Measurements from ENCODE around the gene TBC1D10A. TPM values are rescaled to one million over a fixed set of nuclear protein-coding genes. Genes with fewer than 3 reads are reported as not detected.

TBC1D10A gene
- total RNA-seq, 2 experiments from 2014 or later = 20.5 to 21.1 TPM

GRCh38 chr22:30357236-30357570, 30.5 kb upstream of the TBC1D10A start:
- ChIA-PET CTCF (interaction anchor here (1.1 to 2.9 kb wide), 5 partner anchors 30 to 69 kb away, joined by 3 to 43 read pairs (median 12); partner anchors contain the start of genes CASTOR1, RNF215 and TBC1D10A), POLR2A (interaction anchor here (0.7 to 1.7 kb wide), 12 partner anchors 10 to 97 kb away, joined by 3 to 9 read pairs (median 3); partner anchors contain the start of genes MTFP1, RNF215 and TBC1D10A)
- no peak for TF ChIP-seq CTCF (IDR thresholded peaks at IDR 0.05)
- peak overlapping the region; percentile 76 for H3K27ac Mint-ChIP-seq
- DNase-seq (no peak), ATAC-seq (peak; percentile 6)
- intact Hi-C loops (cut with micrococcal nuclease) = no loop called here
- H3K4me3 Mint-ChIP-seq = peak overlapping the region; percentile 96
- H3K36me3 Mint-ChIP-seq (ENCODE audit: low read depth) = peaks cover 30% of the 10 kb centered on the region
- H3K27me3 Mint-ChIP-seq = no peaks in the 10 kb centered on the region
- no peaks in the 10 kb centered on the region for H3K9me3 Mint-ChIP-seq
- H3K4me1 Mint-ChIP-seq (ENCODE audit: low read depth) = peaks cover 39% of the 10 kb centered on the region

GRCh38 chr22:30356449-30357235, 29.9 kb upstream of the TBC1D10A start, which contains the start of the genes CCDC157 and SF3A1:
Gene CCDC157 (plus strand): TSS chr22:30357007. CDS start chr22:30366001, 8,994 bp downstream.
Gene SF3A1 (minus strand): TSS chr22:30356894. CDS start chr22:30356792, 102 bp downstream.
- H3K4me3 Mint-ChIP-seq = peak within 1 kb of the TSS; percentile 96
- peaks cover 42% of the 10 kb centered on the region for H3K4me1 Mint-ChIP-seq (ENCODE audit: low read depth)
- ChIA-PET CTCF (interaction anchor here (1.0 to 2.9 kb wide), 5 partner anchors 22 to 68 kb away, joined by 3 to 43 read pairs (median 3); partner anchors contain the start of genes CASTOR1, RNF215 and TBC1D10A), POLR2A (interaction anchor here (0.5 to 1.8 kb wide), 19 partner anchors 9 to 229 kb away, joined by 3 to 9 read pairs (median 3); partner anchors contain the start of genes MTFP1, RNF215 and TBC1D10A)
- TF ChIP-seq CTCF (IDR thresholded peaks at IDR 0.05) = no peak
- peaks cover 34% of the 10 kb centered on the region for H3K36me3 Mint-ChIP-seq (ENCODE audit: low read depth)
- peak within 1 kb of the TSS; percentile 92 for H3K27ac Mint-ChIP-seq
- DNase-seq (peak; percentile 96), ATAC-seq (peak; percentile 91)
- H3K27me3 Mint-ChIP-seq = no peaks in the 10 kb centered on the region
- intact Hi-C loops (cut with micrococcal nuclease) = no loop called here
- H3K9me3 Mint-ChIP-seq = no peaks in the 10 kb centered on the region

GRCh38 chr22:30354644-30355043, 27.9 kb upstream of the TBC1D10A start:
- POLR2A ChIA-PET = interaction anchor here (0.8 to 1.8 kb wide), 10 partner anchors 9 to 702 kb away, joined by 3 to 12 read pairs (median 3); partner anchors contain the start of gene CASTOR1
- H3K9me3 Mint-ChIP-seq = no peaks in the 10 kb centered on the region
- DNase-seq (no peak), ATAC-seq (no peak)
- H3K36me3 Mint-ChIP-seq (ENCODE audit: low read depth) = peaks cover 48% of the 10 kb centered on the region
- CTCF ChIA-PET = interaction anchor here (2.9 kb wide), 1 partner anchor 66 kb away, joined by 43 read pairs; the partner anchor contains the start of gene CASTOR1
- peak overlapping the region; percentile 55 for H3K27ac Mint-ChIP-seq
- TF ChIP-seq CTCF (IDR thresholded peaks at IDR 0.05) = no peak
- H3K27me3 Mint-ChIP-seq = no peaks in the 10 kb centered on the region
- H3K4me1 Mint-ChIP-seq (ENCODE audit: low read depth) = peaks cover 54% of the 10 kb centered on the region
- intact Hi-C loops (cut with micrococcal nuclease) = no loop called here
- peak overlapping the region; percentile 96 for H3K4me3 Mint-ChIP-seq

GRCh38 chr22:30351226-30351625, 24.5 kb upstream of the TBC1D10A start:
- CTCF ChIA-PET = interaction anchor here (2.1 to 3.0 kb wide), 2 partner anchors 36 to 63 kb away, joined by 5 to 17 read pairs; partner anchors contain the start of genes CASTOR1 and RNF215
- no peaks in the 10 kb centered on the region for H3K9me3 Mint-ChIP-seq

More at GRCh38 chr22:30351226-30351625, 24.5 kb upstream of the TBC1D10A start:
- intact Hi-C loops (cut with micrococcal nuclease) = no loop called here
- Mint-ChIP-seq H3K4me3 (no peak overlapping the region), H3K4me1 (ENCODE audit: low read depth) (peaks cover 72% of the 10 kb centered on the region), H3K27me3 (no peaks in the 10 kb centered on the region), H3K36me3 (ENCODE audit: low read depth) (peaks cover 67% of the 10 kb centered on the region), H3K27ac (no peak overlapping the region)
- no peak for TF ChIP-seq CTCF (IDR thresholded peaks at IDR 0.05)
- POLR2A ChIA-PET = no interaction called here
- no peak for ATAC-seq
- no peak for DNase-seq
